GM18526 (cell line): ENCODE data around the gene TBC1D7.
A peak's percentile ranks its signal among the peaks of the same experiment; 100 is the strongest.

Experiments used
- POLR2A ChIP-seq: IDR thresholded peaks from 3 replicates; pipeline ENCODE4 v1.6.1; 2011; ENCODE audit not compliant: insufficient read length; ENCODE audit errors: extremely low read depth

Gene TBC1D7

GRCh38 chr6:13274707-13275434, 53.5 kb downstream of the TBC1D7 start:
- no peak for TF ChIP-seq POLR2A

GRCh38 chr6:13273931-13274706, 54.2 kb downstream of the TBC1D7 start:
- TF ChIP-seq POLR2A, result peak; percentile 27

- no peak for TF ChIP-seq POLR2A
Measured at GRCh38 chr6:13273202-13273930, 55.0 kb downstream of the TBC1D7 start.

- TF ChIP-seq POLR2A, result peak; percentile 58
Measured at GRCh38 chr6:13272131-13273046, 55.9 kb downstream of the TBC1D7 start.

DNA sequence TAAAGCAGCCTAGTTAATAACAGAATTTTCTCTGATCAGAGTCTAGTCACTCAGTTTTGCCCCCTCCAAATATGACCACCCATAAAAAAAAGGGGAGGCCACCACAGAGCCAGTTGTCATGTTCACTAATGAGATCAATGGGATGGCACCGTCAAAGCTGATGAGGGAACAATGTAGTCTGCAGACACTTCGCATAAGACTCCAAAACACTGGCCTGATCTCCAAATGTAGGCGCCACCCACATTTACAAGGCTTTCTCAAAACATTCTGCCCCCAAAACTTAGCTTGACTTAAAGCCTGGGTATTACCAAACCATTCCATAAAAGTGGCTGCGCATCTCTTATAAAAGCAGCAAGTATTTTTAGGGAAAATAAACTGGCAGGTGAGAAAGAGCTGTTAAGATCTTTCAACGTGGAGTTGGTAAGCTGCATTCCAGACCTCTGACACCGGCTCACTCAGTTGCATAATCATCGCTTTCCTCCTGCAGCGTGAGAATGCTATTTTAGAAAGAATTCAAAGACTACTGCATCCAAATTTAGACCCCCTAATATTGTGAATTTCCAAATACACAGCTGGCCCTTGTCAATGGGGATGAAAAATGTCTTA, 59.3 kb downstream of the TBC1D7 start:
- no peak for TF ChIP-seq POLR2A

DNA sequence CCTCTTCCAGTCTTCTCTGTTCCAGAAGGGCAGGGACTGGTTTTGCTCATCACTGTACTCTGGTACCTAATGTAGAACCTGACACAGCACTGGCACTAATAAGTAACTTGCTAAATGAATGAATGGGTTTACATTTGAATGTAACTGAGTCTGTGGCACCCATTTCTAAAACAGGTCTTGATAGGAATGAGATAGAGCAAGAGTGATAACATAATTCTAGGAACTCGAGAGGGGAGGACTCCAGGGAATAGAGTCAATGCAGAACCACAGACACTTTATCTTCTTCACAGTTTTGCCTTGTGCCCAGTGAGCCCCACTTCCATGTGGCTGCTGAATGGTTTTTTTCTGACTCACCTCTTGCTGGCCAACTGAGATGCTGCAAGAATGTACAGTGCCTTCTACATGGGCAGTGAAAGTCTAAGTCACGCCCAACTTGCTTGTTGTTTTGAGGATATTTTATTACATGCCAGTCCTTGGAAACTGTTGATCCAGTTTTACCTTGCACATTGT, 61.1 kb downstream of the TBC1D7 start:
- no peak for TF ChIP-seq POLR2A

GRCh38 chr6:13263669-13264068, 64.7 kb downstream of the TBC1D7 start:
- no peak for TF ChIP-seq POLR2A

GRCh38 chr6:13262302-13263230, 65.8 kb downstream of the TBC1D7 start:
- no peak for TF ChIP-seq POLR2A

DNA sequence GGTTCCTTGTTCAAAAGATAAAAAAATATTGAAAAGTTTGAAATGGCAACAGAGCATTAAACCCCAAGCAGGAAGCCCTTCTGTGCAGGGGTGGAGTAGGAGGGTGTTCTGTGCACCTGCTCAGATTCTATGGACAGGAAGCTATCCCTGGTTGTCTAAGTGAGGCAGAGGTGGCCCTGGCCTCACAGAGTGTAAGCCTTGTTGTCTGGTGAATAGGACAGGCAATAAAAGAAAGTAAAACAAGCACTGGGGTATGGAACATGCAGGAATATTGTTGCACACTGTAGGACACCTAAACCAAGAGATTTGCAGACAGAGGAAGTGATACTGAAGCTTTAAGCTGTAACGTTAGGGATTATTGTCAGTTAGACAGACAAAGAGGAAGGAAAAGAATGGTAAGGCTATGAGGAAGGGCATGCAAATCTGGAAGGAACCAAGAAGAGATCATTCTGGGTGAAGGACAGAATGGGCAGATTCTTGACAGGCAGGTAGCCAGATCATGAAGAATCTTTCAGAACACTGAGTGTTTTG, 66.8 kb downstream of the TBC1D7 start:
- TF ChIP-seq POLR2A, result no peak

DNA sequence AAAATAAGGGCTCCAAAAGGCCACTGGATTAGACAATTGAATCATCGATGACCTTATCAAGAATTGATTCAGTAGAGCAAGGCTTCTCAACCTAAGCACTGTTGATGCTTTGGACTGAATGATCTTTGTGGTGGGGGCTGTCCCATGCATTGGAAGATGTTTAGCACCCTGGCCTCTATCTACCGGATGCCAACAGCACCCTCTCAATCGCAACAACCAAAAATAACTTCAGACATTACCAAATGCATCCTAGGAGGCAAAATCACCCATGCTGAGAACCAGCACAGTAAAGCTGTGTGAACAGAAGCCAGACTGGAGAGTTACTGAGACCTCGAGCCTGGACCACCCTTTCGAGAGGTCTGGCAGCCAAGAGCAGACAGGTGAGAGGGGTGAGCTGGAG, 67.5 kb downstream of the TBC1D7 start:
- no peak for TF ChIP-seq POLR2A

- no peak for TF ChIP-seq POLR2A
Measured at GRCh38 chr6:13260101-13260598, 68.2 kb downstream of the TBC1D7 start.

- no peak for TF ChIP-seq POLR2A
Measured at GRCh38 chr6:13259393-13259792, 68.9 kb downstream of the TBC1D7 start.
